KMS-11 (cell line): ENCODE results near the gene ZFAND2B.

ENCODE experiments used
- H2AFZ ChIP-seq: fragments of 200-600 bp; sonication (generic); 2 replicates; pipeline ENCODE4 v1.6.1; 2016; ENCODE audit warnings: antibody characterized with exemption, mixed run types, low read depth
- H3K27ac ChIP-seq: fragments of 200-600 bp; sonication (generic); 2 replicates; pipeline ENCODE4 v1.6.1; 2016; ENCODE audit warnings: mild to moderate bottlenecking, mixed run types
- H3K27me3 ChIP-seq: fragments of 200-600 bp; sonication (generic); 2 replicates; pipeline ENCODE4 v1.6.1; 2017; ENCODE audit warnings: mild to moderate bottlenecking, low read depth, mixed run types, moderate library complexity; ENCODE audit not compliant: insufficient read depth
- H3K36me3 ChIP-seq: fragments of 200-600 bp; sonication (generic); 2 replicates; pipeline ENCODE4 v1.6.1; 2017; ENCODE audit warnings: mild to moderate bottlenecking, mixed run types; ENCODE audit not compliant: insufficient read depth
- H3K4me1 ChIP-seq: fragments of 200-600 bp; sonication (generic); 2 replicates; pipeline ENCODE4 v1.6.1; 2016; ENCODE audit warnings: mild to moderate bottlenecking, low read depth, mixed run types; ENCODE audit not compliant: poor library complexity, severe bottlenecking
- H3K4me2 ChIP-seq: fragments of 200-600 bp; sonication (generic); 2 replicates; pipeline ENCODE4 v1.7.0; 2016; ENCODE audit warnings: mild to moderate bottlenecking, mixed run types
- H3K4me3 ChIP-seq: fragments of 200-600 bp; sonication (generic); IDR thresholded peaks from 2 replicates; pipeline ENCODE4 v1.6.1; 2017; ENCODE audit warnings: low read depth, low read length, mixed read lengths; ENCODE audit not compliant: insufficient read depth
- H3K79me2 ChIP-seq: fragments of 200-600 bp; sonication (generic); 2 replicates; pipeline ENCODE4 v1.6.1; 2016; ENCODE audit warnings: low read depth, mixed run types; ENCODE audit not compliant: insufficient read depth
- H3K9ac ChIP-seq: fragments of 200-600 bp; sonication (generic); 2 replicates; pipeline ENCODE4 v1.6.1; 2016; ENCODE audit warnings: mild to moderate bottlenecking, mixed run types
- H4K20me1 ChIP-seq: fragments of 200-600 bp; sonication (generic); 2 replicates; pipeline ENCODE4 v1.6.1; 2016; ENCODE audit warnings: mild to moderate bottlenecking, mixed run types; ENCODE audit not compliant: insufficient read depth
- TF ChIP-seq, protein P1 (sequence below): fragments of 200-600 bp; sonication (generic); conservative IDR thresholded peaks from 2 replicates; pipeline ENCODE4 v1.6.1; 2017; ENCODE audit warnings: low read depth, mild to moderate bottlenecking, antibody characterized with exemption, low read length, moderate library complexity, mixed read lengths

The ZFAND2B gene

DNA sequence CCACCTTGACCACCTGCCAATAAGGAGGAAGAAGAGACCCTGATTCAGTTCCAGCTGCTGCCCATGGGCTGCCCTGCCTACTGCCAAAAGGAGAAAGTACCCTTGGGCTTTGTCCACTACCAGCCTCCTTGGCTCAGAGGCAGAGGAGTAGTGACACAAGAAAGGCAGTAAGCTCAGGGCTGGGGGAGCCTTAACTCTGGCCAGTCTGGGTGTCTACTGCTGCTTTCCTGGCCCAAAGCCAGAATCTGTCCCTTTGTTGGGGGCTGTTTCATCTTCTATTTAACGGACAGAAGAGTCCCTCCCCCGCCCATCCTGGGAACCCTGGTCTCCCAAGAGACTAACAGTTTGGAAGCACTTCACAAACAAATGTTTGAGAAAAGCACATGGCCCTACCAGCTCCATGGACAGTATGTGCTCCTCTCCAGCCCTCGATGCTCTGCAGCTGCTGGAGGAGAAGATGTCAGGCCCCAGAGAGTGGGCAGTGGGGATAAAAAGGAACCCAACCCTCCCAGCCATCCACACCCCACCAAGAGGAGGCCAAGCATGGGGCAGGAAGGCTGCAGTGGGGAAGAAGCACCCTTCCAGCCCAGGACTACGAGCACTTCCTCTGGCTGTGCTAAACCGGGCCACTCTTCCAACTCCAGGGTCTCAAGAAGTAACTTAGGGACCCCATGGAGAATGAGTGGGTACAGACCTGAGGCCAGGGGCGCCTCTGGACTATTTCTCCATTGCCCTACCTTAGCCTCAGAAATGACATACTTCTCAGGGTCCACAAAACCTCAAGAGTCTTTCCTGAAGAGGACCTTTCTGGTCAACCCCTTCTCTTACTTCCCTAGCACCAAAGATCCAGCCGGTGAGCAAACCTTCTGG, 21.7 kb downstream of the ZFAND2B start:
- no peak overlapping the region for H2AFZ ChIP-seq
- no peak overlapping the region for H3K4me3 ChIP-seq
- no peaks in the 10 kb centered on the region; the same call in 1 of the 2 replicates for H3K36me3 ChIP-seq
- peak overlapping the region; percentile 72; the same call in 1 of the 2 replicates for H3K9ac ChIP-seq
- peaks cover 21% of the 10 kb centered on the region for H3K4me1 ChIP-seq
- no peaks in the 10 kb centered on the region for H4K20me1 ChIP-seq
- H3K27me3 ChIP-seq: no peaks in the 10 kb centered on the region
- peak overlapping the region; percentile 95 for H3K4me2 ChIP-seq
- peaks cover 36% of the 10 kb centered on the region; the same call in 1 of the 2 replicates for H3K79me2 ChIP-seq
- H3K27ac ChIP-seq: no peak overlapping the region
- TF ChIP-seq, protein P1, sequence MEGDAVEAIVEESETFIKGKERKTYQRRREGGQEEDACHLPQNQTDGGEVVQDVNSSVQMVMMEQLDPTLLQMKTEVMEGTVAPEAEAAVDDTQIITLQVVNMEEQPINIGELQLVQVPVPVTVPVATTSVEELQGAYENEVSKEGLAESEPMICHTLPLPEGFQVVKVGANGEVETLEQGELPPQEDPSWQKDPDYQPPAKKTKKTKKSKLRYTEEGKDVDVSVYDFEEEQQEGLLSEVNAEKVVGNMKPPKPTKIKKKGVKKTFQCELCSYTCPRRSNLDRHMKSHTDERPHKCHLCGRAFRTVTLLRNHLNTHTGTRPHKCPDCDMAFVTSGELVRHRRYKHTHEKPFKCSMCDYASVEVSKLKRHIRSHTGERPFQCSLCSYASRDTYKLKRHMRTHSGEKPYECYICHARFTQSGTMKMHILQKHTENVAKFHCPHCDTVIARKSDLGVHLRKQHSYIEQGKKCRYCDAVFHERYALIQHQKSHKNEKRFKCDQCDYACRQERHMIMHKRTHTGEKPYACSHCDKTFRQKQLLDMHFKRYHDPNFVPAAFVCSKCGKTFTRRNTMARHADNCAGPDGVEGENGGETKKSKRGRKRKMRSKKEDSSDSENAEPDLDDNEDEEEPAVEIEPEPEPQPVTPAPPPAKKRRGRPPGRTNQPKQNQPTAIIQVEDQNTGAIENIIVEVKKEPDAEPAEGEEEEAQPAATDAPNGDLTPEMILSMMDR: no peak

GRCh38 chr2:219228911-219229304, 22.3 kb downstream of the ZFAND2B start:
- Histone ChIP-seq H3K36me3 (no peaks in the 10 kb centered on the region; the same call in 1 of the 2 replicates), H3K9ac (peak overlapping the region; percentile 72), H3K4me1 (peaks cover 21% of the 10 kb centered on the region), H3K79me2 (peaks cover 36% of the 10 kb centered on the region; the same call in 1 of the 2 replicates), H2AFZ (peak overlapping the region; percentile 67), H4K20me1 (no peaks in the 10 kb centered on the region), H3K27me3 (no peaks in the 10 kb centered on the region), H3K4me2 (peak overlapping the region; percentile 95), H3K27ac (no peak overlapping the region), H3K4me3 (no peak overlapping the region)
- TF ChIP-seq, protein P1: no peak

DNA sequence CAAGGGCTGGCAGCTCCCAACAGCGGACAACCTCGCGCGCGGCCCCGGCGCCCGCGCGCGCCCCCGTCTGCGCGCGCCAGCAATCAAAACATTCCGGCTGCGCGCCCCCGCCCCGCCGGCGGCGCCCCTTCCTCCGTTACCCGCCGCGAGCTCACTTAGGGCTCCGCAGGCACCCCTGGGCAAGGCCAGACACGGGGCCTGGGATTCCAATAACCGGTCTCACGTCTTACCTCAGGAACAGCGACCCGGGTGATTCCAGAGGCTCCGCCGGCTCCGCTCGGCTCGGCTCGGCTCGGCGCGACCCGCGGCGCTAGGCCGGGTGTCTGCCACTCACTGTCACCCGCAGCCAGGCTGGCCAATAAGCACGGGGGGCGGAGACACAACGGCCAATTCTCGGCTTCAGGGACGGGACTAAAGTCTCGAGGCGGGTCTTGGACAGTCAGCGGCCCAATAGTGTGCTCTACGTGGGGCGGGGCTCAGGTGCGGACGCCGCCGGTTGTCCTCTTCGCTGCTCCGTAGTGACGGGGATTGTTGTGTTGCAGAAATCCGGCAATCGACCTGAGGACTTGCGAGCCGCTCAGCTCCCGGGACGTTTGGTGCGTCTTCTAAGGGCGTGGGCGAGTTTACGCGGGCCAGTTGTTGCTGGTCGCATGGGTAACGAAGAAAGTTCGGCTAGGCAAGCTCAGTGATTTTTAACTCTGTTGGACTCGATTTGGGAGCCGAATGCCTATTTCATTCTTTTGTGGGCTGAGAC, 22.9 kb downstream of the ZFAND2B start, which contains the start of the genes ANKZF1 and ATG9A:
Gene ANKZF1, plus strand, starts transcription at position 502 of the 754 bp plus-strand sequence. CDS start 452 bp downstream, outside the sequence.
Gene ATG9A, minus strand, starts transcription at position 332 of the 754 bp plus-strand sequence. CDS start 1,612 bp downstream, outside the sequence.
- no peaks in the 10 kb centered on the region; the same call in 1 of the 2 replicates for H3K36me3 ChIP-seq
- peak within 1 kb of the TSS; percentile 95 for H3K4me2 ChIP-seq
- TF ChIP-seq, protein P1: no peak
- peaks cover 21% of the 10 kb centered on the region for H3K4me1 ChIP-seq
- H3K27me3 ChIP-seq: no peaks in the 10 kb centered on the region
- H3K79me2 ChIP-seq: peaks cover 36% of the 10 kb centered on the region; the same call in 1 of the 2 replicates
- H4K20me1 ChIP-seq: no peaks in the 10 kb centered on the region
- peak within 1 kb of the TSS; percentile 85 for H3K27ac ChIP-seq
- peak within 1 kb of the TSS; percentile 72 for H3K9ac ChIP-seq
- peak within 1 kb of the TSS; percentile 67 for H2AFZ ChIP-seq
- H3K4me3 ChIP-seq: no peak within 1 kb of the TSS

- peak overlapping the region; percentile 67 for H2AFZ ChIP-seq
Measured at GRCh38 chr2:219230059-219230540, 23.5 kb downstream of the ZFAND2B start.

More at GRCh38 chr2:219230059-219230540, 23.5 kb downstream of the ZFAND2B start:
- Histone ChIP-seq H3K4me1 (peaks cover 21% of the 10 kb centered on the region), H3K36me3 (no peaks in the 10 kb centered on the region), H3K9ac (peak overlapping the region; percentile 72), H4K20me1 (no peaks in the 10 kb centered on the region), H3K4me3 (no peak overlapping the region), H3K79me2 (peaks cover 36% of the 10 kb centered on the region; the same call in 1 of the 2 replicates), H3K4me2 (peak overlapping the region; percentile 91), H3K27me3 (no peaks in the 10 kb centered on the region), H3K27ac (peak overlapping the region; percentile 85)
- TF ChIP-seq, protein P1: no peak
